OCI-LY3 (cell line): ENCODE measurements around the gene DNAH14.

ENCODE experiments used
- H2AFZ ChIP-seq: fragments of 200-600, 300-600 bp; shearing (Covaris generic); 2 replicates; pipeline ENCODE4 v1.6.0; 2014; ENCODE audit warnings: antibody characterized with exemption, low read depth, low read length
- H3K27ac ChIP-seq: fragments of 200-600, 300-600 bp; sonication (generic); 2 replicates; pipeline ENCODE4 v1.5.1; 2014; ENCODE audit warnings: mild to moderate bottlenecking, low read length, moderate library complexity, mixed read lengths
- H3K27me3 ChIP-seq: fragments of 200-600, 300-600 bp; sonication (generic); 2 replicates; pipeline ENCODE4 v1.6.1; 2014; ENCODE audit warnings: low read depth, low read length, mixed read lengths
- H3K36me3 ChIP-seq: fragments of 200-600, 300-600 bp; sonication (generic); replicated peaks from 2 replicates; pipeline ENCODE3; 2014; ENCODE audit warnings: low read depth, low read length, mixed read lengths
- H3K4me1 ChIP-seq: fragments of 300-600, 200-600 bp; sonication (generic); 2 replicates; pipeline ENCODE4 v1.6.1; 2014; ENCODE audit warnings: low read length, mixed read lengths
- H3K4me2 ChIP-seq: fragments of 200-600, 300-600 bp; sonication (generic); 2 replicates; pipeline ENCODE4 v1.6.1; 2014; ENCODE audit warnings: low read length, mixed read lengths
- H3K4me3 ChIP-seq: fragments of 300-600, 200-600 bp; sonication (generic); 2 replicates; pipeline ENCODE4 v1.5.1; 2014; ENCODE audit warnings: antibody characterized with exemption, mild to moderate bottlenecking, low read length, moderate library complexity
- H3K79me2 ChIP-seq: fragments of 300-600, 200-600 bp; shearing (Covaris generic); 2 replicates; pipeline ENCODE4 v1.6.1; 2014; ENCODE audit warnings: mild to moderate bottlenecking, low read length, mixed read lengths
- H3K9ac ChIP-seq: fragments of 300-600, 200-600 bp; shearing (Covaris generic); 2 replicates; pipeline ENCODE4 v1.6.0; 2014; ENCODE audit warnings: mild to moderate bottlenecking, low read length, moderate library complexity
- H3K9me3 ChIP-seq: fragments of 200-600, 300-600 bp; shearing (Covaris generic); 2 replicates; pipeline ENCODE4 v1.6.1; 2014; ENCODE audit warnings: low read length, mixed read lengths; ENCODE audit not compliant: insufficient read depth
- H4K20me1 ChIP-seq: fragments of 200-600, 300-600 bp; sonication (generic); 2 replicates; pipeline ENCODE4 v1.6.1; 2016; ENCODE audit warnings: low read length, mixed read lengths; ENCODE audit not compliant: insufficient read depth
- CTCF ChIP-seq: fragments of 200-600, 300-600 bp; sonication (generic); IDR thresholded peaks from 2 replicates; pipeline ENCODE4 v1.5.1; 2014; ENCODE audit warnings: antibody characterized with exemption, low read length, low read depth
- EZH2phosphoT487 ChIP-seq: fragments of 200-600 bp; shearing (Covaris generic); IDR thresholded peaks from 2 replicates; pipeline ENCODE4 v1.6.1; 2018; ENCODE audit warnings: antibody characterized with exemption, mixed run types, low read depth

Gene DNAH14

GRCh38 chr1:225260319-225260718 lies 330.8 kb downstream of the DNAH14 start:
- Histone ChIP-seq H3K9me3 (no peaks in the 10 kb centered on the region), H3K27me3 (no peaks in the 10 kb centered on the region), H3K4me3 (no peak overlapping the region), H3K4me1 (peaks cover 5% of the 10 kb centered on the region; the same call in 1 of the 2 replicates), H4K20me1 (no peaks in the 10 kb centered on the region), H3K27ac (no peak overlapping the region), H3K36me3 (no peaks in the 10 kb centered on the region), H3K9ac (no peak overlapping the region), H3K4me2 (no peak overlapping the region), H3K79me2 (no peaks in the 10 kb centered on the region), H2AFZ (no peak overlapping the region)
- TF ChIP-seq CTCF (no peak), EZH2phosphoT487 (no peak)

GRCh38 chr1:225277445-225277844 lies 348.0 kb downstream of the DNAH14 start:
- Histone ChIP-seq H3K27ac (no peak overlapping the region), H3K27me3 (no peaks in the 10 kb centered on the region), H3K4me1 (no peaks in the 10 kb centered on the region), H3K79me2 (no peaks in the 10 kb centered on the region), H3K4me3 (no peak overlapping the region), H3K36me3 (peaks cover 4% of the 10 kb centered on the region), H4K20me1 (no peaks in the 10 kb centered on the region), H3K9me3 (peaks cover 10% of the 10 kb centered on the region; the same call in 1 of the 2 replicates), H3K9ac (no peak overlapping the region), H3K4me2 (no peak overlapping the region), H2AFZ (no peak overlapping the region)
- no peak for TF ChIP-seq EZH2phosphoT487

- Histone ChIP-seq H3K9ac (no peak overlapping the region), H3K4me1 (no peaks in the 10 kb centered on the region), H3K4me2 (no peak overlapping the region), H3K79me2 (no peaks in the 10 kb centered on the region), H3K4me3 (no peak overlapping the region), H4K20me1 (no peaks in the 10 kb centered on the region), H2AFZ (no peak overlapping the region), H3K27ac (no peak overlapping the region), H3K9me3 (peaks cover 10% of the 10 kb centered on the region; the same call in 1 of the 2 replicates), H3K36me3 (peaks cover 4% of the 10 kb centered on the region), H3K27me3 (no peaks in the 10 kb centered on the region)
- TF ChIP-seq EZH2phosphoT487 = no peak
- TF ChIP-seq CTCF = no peak
These were observed 351.1 kb downstream of the DNAH14 start for GRCh38 chr1:225280563-225280962.

- 0 out of 2 replicates have a peak, but pooled peaks cover 3% of the 10 kb centered on the region for H3K9me3 ChIP-seq
- TF ChIP-seq EZH2phosphoT487 (no peak), CTCF (no peak)
- no peak overlapping the region for H2AFZ ChIP-seq
- no peaks in the 10 kb centered on the region for H3K36me3 ChIP-seq
- no peaks in the 10 kb centered on the region for H3K79me2 ChIP-seq
- H3K27ac ChIP-seq = no peak overlapping the region
- no peaks in the 10 kb centered on the region for H3K4me1 ChIP-seq
- no peak overlapping the region for H3K9ac ChIP-seq
- no peak overlapping the region for H3K4me3 ChIP-seq
- H3K27me3 ChIP-seq = no peaks in the 10 kb centered on the region
- H3K4me2 ChIP-seq = no peak overlapping the region
- no peaks in the 10 kb centered on the region for H4K20me1 ChIP-seq
These were observed 360.8 kb downstream of the DNAH14 start for GRCh38 chr1:225290244-225290643.

GRCh38 chr1:225299624-225300023 lies 370.1 kb downstream of the DNAH14 start:
- no peaks in the 10 kb centered on the region for H3K27me3 ChIP-seq
- H3K9ac ChIP-seq = no peak overlapping the region
- H3K79me2 ChIP-seq = no peaks in the 10 kb centered on the region
- H3K27ac ChIP-seq = no peak overlapping the region
- H3K9me3 ChIP-seq = no peaks in the 10 kb centered on the region
- TF ChIP-seq EZH2phosphoT487 (no peak), CTCF (no peak)
- H3K4me3 ChIP-seq = no peak overlapping the region
- H2AFZ ChIP-seq = no peak overlapping the region
- peaks cover 3% of the 10 kb centered on the region for H3K36me3 ChIP-seq
- H3K4me1 ChIP-seq = peaks cover 25% of the 10 kb centered on the region
- no peaks in the 10 kb centered on the region for H4K20me1 ChIP-seq
- no peak overlapping the region for H3K4me2 ChIP-seq
